22Rv1 (cell line): ENCODE results near the gene LHFPL2.

ENCODE experiments used
- CTCF ChIP-seq: fragments of 450-650 bp; IDR thresholded peaks from 2 replicates; pipeline ENCODE4 v1.5.1; 2017; ENCODE audit warnings: mild to moderate bottlenecking
- ZFX ChIP-seq: fragments of 450-650 bp; IDR thresholded peaks from 2 replicates; pipeline ENCODE4 v1.6.1; 2017; ENCODE audit warnings: antibody characterized with exemption, borderline replicate concordance

GRCh38 chr5:78670701-78671269 is 22.2 kb upstream of the LHFPL2 start:
- no peak for TF ChIP-seq CTCF
- no peak for TF ChIP-seq ZFX
